GM23338 (cell line): ENCODE results near the gene NGFR. TPM values are rescaled to one million over a fixed set of nuclear protein-coding genes. Genes with fewer than 3 reads are reported as not detected.

ENCODE experiments used
- ATAC-seq: fragments of 200-7000 bp; cut with Tn5 transposase; 3 replicates; pipeline ENCODE4 v1.9.1; 2020
- DNase-seq: peaks from one replicate; pipeline ENCODE4 v3.0.0-alpha.2; 2015; ENCODE audit warnings: low spot score
- H2AFZ ChIP-seq: fragments of 200-600 bp; sonication (generic); 2 replicates; pipeline ENCODE4 v1.8.0; 2016; ENCODE audit warnings: antibody characterized with exemption, mild to moderate bottlenecking, moderate library complexity
- H3F3A ChIP-seq: fragments of 200-600 bp; sonication (generic); replicated peaks from 2 replicates; pipeline ENCODE4 v1.8.0; 2017; ENCODE audit warnings: antibody characterized with exemption, mixed run types, low read depth
- H3K27ac ChIP-seq: fragments of 200-600 bp; sonication (generic); 2 replicates; pipeline ENCODE4 v1.6.1; 2016; ENCODE audit warnings: low read depth
- H3K27me3 ChIP-seq: fragments of 200-600 bp; sonication (generic); 2 replicates; pipeline ENCODE4 v1.8.0; 2016; ENCODE audit warnings: mild to moderate bottlenecking, mixed run types, moderate library complexity; ENCODE audit not compliant: insufficient read depth
- H3K36me3 ChIP-seq: fragments of 200-600 bp; sonication (generic); 2 replicates; pipeline ENCODE4 v1.8.0; 2016; ENCODE audit warnings: mild to moderate bottlenecking; ENCODE audit not compliant: insufficient read depth
- H3K4me1 ChIP-seq: fragments of 200-600 bp; sonication (generic); 2 replicates; pipeline ENCODE4 v1.8.0; 2016; ENCODE audit warnings: mild to moderate bottlenecking, moderate library complexity; ENCODE audit not compliant: insufficient read depth
- H3K4me2 ChIP-seq: fragments of 200-600 bp; sonication (generic); 2 replicates; pipeline ENCODE4 v1.7.1; 2017; ENCODE audit warnings: mixed run types
- H3K4me3 ChIP-seq: fragments of 200-600 bp; sonication (generic); 2 replicates; pipeline ENCODE4 v1.6.1; 2016; ENCODE audit warnings: mixed run types
- H3K79me2 ChIP-seq: fragments of 200-600 bp; sonication (generic); replicated peaks from 2 replicates; pipeline ENCODE4 v1.8.0; 2017; ENCODE audit warnings: mild to moderate bottlenecking; ENCODE audit not compliant: insufficient read depth
- H3K9me2 ChIP-seq: fragments of 200-600 bp; sonication (generic); 2 replicates; pipeline ENCODE4 v1.8.0; 2017; ENCODE audit not compliant: insufficient read depth
- H4K20me1 ChIP-seq: fragments of 200-600 bp; sonication (generic); replicated peaks from 2 replicates; pipeline ENCODE4 v1.8.0; 2017; ENCODE audit warnings: mild to moderate bottlenecking; ENCODE audit not compliant: insufficient read depth
- H3K27ac Mint-ChIP-seq: 2 replicates; pipeline ENCODE4 v1.8.0; 2020; ENCODE audit warnings: inconsistent platforms, mild to moderate bottlenecking, moderate library complexity, mixed read lengths
- H3K27me3 Mint-ChIP-seq: 3 replicates; pipeline ENCODE4 v1.8.0; 2022; ENCODE audit warnings: low read depth, mild to moderate bottlenecking, moderate library complexity, mixed read lengths, inconsistent platforms; ENCODE audit not compliant: insufficient read depth, poor library complexity
- H3K36me3 Mint-ChIP-seq: 3 replicates; pipeline ENCODE4 v1.8.0; 2021; ENCODE audit warnings: low read depth, mild to moderate bottlenecking, inconsistent platforms, moderate library complexity, mixed read lengths
- H3K4me1 Mint-ChIP-seq: 3 replicates; pipeline ENCODE4 v1.8.0; 2020; ENCODE audit warnings: mild to moderate bottlenecking, inconsistent platforms, mixed read lengths
- H3K4me3 Mint-ChIP-seq: 3 replicates; pipeline ENCODE4 v1.8.0; 2021; ENCODE audit warnings: moderate library complexity, mild to moderate bottlenecking, inconsistent platforms, mixed read lengths
- H3K9me3 Mint-ChIP-seq: 3 replicates; pipeline ENCODE4 v1.8.0; 2020; ENCODE audit warnings: moderate library complexity, mild to moderate bottlenecking, inconsistent platforms, mixed read lengths
- CREB1 ChIP-seq: fragments of 250-450 bp; sonication (Bioruptor Pico); IDR thresholded peaks from 2 replicates; pipeline ENCODE4 v1.5.0; 2020; ENCODE audit warnings: low read depth, mild to moderate bottlenecking, moderate library complexity
- CTCF ChIP-seq, 2 experiments: fragments of 200-600 bp in 1 of 2; sonication (generic) in 1 of 2; conservative IDR thresholded peaks; 2 replicates each; pipeline versions ENCODE4 v1.5.1 to v1.6.1; 2016 to 2017; ENCODE audit warnings: antibody characterized with exemption in 2 of 2, low read depth in 2 of 2, mild to moderate bottlenecking in 2 of 2, moderate library complexity in 1 of 2
- ETS1 ChIP-seq: IDR thresholded peaks from 2 replicates; pipeline ENCODE4 v1.6.1; 2016; ENCODE audit warnings: antibody characterized with exemption
- EZH2 ChIP-seq: fragments of 200-600 bp; sonication (generic); IDR thresholded peaks from one replicate; pipeline ENCODE4 v1.8.0; 2017; ENCODE audit warnings: antibody characterized with exemption, mild to moderate bottlenecking, low read depth; ENCODE audit not compliant: unreplicated experiment
- EZH2phosphoT487 ChIP-seq: fragments of 200-600 bp; sonication (generic); IDR thresholded peaks from one replicate; pipeline ENCODE4 v1.8.1; 2018; ENCODE audit warnings: antibody characterized with exemption; ENCODE audit not compliant: unreplicated experiment
- JUNB ChIP-seq: IDR thresholded peaks from one replicate; pipeline ENCODE4 v1.6.1; 2016; ENCODE audit warnings: antibody characterized with exemption; ENCODE audit not compliant: unreplicated experiment
- POLR2AphosphoS5 ChIP-seq: IDR thresholded peaks from 2 replicates; pipeline ENCODE4 v1.6.1; 2016; ENCODE audit warnings: antibody characterized with exemption, low read depth
- REST ChIP-seq: IDR thresholded peaks from one replicate; pipeline ENCODE4 v1.6.1; 2018; ENCODE audit warnings: antibody characterized with exemption; ENCODE audit not compliant: unreplicated experiment
- STAT1 ChIP-seq: IDR thresholded peaks from one replicate; pipeline ENCODE4 v1.6.1; 2016; ENCODE audit warnings: antibody characterized with exemption; ENCODE audit not compliant: unreplicated experiment
- ZNF331 ChIP-seq: fragments of 250-450 bp; sonication (Bioruptor Pico); IDR thresholded peaks from 2 replicates; pipeline ENCODE4 v1.5.0; 2020; ENCODE audit warnings: low read depth, mild to moderate bottlenecking, moderate library complexity
- ZNF462 ChIP-seq: fragments of 250-450 bp; sonication (Bioruptor Pico); IDR thresholded peaks from 2 replicates; pipeline ENCODE4 v1.5.0; 2020; ENCODE audit warnings: mild to moderate bottlenecking, moderate library complexity
- polyA plus RNA-seq: library from polyadenylated mRNA; unstranded; fragments of >200 nt; fragmentation: Nextera tagmentation; extraction: Ambion mirVana; gene quantifications from 2 replicates; pipeline ENCODE4 v1.2.1, GENCODE V29; 2016
- total RNA-seq: library from RNA; depleted of rRNA; stranded (reverse); fragments of >200 nt; shearing (Covaris generic); gene quantifications from 2 replicates; pipeline ENCODE4 v1.2.3, GENCODE V29; 2014

NGFR gene
- total and polyA plus RNA-seq, 2 experiments from 2014 or later, result 2.8 to 6.9 TPM

GRCh38 chr17:49556223-49556943, 61.3 kb downstream of the NGFR start:
- no peaks in the 10 kb centered on the region; the same call in 1 of the 2 replicates for H3K27me3 ChIP-seq
- no peaks in the 10 kb centered on the region for H3K36me3 ChIP-seq
- H3K4me1 ChIP-seq, result no peaks in the 10 kb centered on the region; the same call in 1 of the 2 replicates
- H3K4me3 ChIP-seq, result 0 out of 2 replicates have a peak overlapping the region, but pooled peaks have one; percentile 31
- H3K4me1 Mint-ChIP-seq, result peaks cover 12% of the 10 kb centered on the region
- no peak overlapping the region for H3K27ac ChIP-seq
- no peaks in the 10 kb centered on the region for H4K20me1 ChIP-seq
- peak overlapping the region; percentile 75 for H3K4me2 ChIP-seq
- no peaks in the 10 kb centered on the region for H3K9me3 Mint-ChIP-seq
- DNase-seq, result peak; percentile 85
- TF ChIP-seq ETS1 (0 out of 2 replicates have a peak, but pooled peaks have one; percentile 15), CTCF (conservative IDR thresholded peaks at IDR 0.05; ENCODE audit: low read depth in 2 of 2) (peak; percentile 86 to 100), POLR2AphosphoS5 (no peak), EZH2phosphoT487 (no peak), ZNF331 (CRISPR knock-in tag) (no peak), EZH2 (peak; percentile 23), REST (no peak), STAT1 (no peak), CREB1 (no peak), ZNF462 (CRISPR knock-in tag) (no peak), JUNB (no peak)
- H3K36me3 Mint-ChIP-seq, result no peaks in the 10 kb centered on the region
- no peaks in the 10 kb centered on the region for H3F3A ChIP-seq
- peak overlapping the region; percentile 97 for H2AFZ ChIP-seq
- H3K4me3 Mint-ChIP-seq, result no peak overlapping the region
- H3K9me2 ChIP-seq, result no peaks in the 10 kb centered on the region
- no peak overlapping the region for H3K27ac Mint-ChIP-seq
- peaks cover 17% of the 10 kb centered on the region for H3K27me3 Mint-ChIP-seq
- H3K79me2 ChIP-seq, result no peaks in the 10 kb centered on the region
- ATAC-seq, result peak; percentile 97
